ENCODE data around the gene KANK4. TPM values are rescaled to one million over a fixed set of nuclear protein-coding genes. Genes with fewer than 3 reads are reported as not detected.

The KANK4 gene
- total and polyA plus RNA-seq, 2 experiments from 2014 or later: 0.65 to 4.0 TPM

DNA sequence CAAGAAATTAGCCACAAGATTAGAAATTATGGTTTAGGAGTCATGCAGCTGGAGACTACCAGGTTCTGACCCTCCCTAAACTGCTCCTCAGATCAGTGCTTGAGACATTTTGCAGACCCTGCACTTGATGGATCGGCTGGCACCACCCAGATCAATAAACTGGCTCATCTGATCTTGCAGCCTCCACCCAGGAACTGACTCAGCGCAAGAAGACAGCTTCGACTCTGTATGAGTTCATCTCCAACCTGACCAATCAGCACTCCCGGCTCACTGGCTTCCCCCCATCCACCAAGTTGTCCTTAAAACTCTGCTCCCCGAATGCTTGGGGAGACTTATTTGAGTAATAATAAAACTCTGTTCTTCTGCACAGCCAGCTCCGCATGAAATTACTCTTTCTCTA lies 84.5 kb downstream of the KANK4 start:
- TF ChIP-seq CTCF (IDR thresholded peaks at IDR 0.05; ENCODE audit: low read depth, low read length): no peak
- no peak overlapping the region for H3K27ac ChIP-seq
- H3K27me3 ChIP-seq: no peaks in the 10 kb centered on the region
- H3K36me3 ChIP-seq: no peaks in the 10 kb centered on the region
- no peak overlapping the region for H3K4me3 ChIP-seq
- peaks cover 14% of the 10 kb centered on the region for H3K4me1 ChIP-seq (ENCODE audit: low read depth)
- no peaks in the 10 kb centered on the region for H3K9me3 ChIP-seq (ENCODE audit: low read depth)
- DNase-seq (ENCODE audit: low read depth in 1 of 2, low spot score in 1 of 2): no peak

DNA sequence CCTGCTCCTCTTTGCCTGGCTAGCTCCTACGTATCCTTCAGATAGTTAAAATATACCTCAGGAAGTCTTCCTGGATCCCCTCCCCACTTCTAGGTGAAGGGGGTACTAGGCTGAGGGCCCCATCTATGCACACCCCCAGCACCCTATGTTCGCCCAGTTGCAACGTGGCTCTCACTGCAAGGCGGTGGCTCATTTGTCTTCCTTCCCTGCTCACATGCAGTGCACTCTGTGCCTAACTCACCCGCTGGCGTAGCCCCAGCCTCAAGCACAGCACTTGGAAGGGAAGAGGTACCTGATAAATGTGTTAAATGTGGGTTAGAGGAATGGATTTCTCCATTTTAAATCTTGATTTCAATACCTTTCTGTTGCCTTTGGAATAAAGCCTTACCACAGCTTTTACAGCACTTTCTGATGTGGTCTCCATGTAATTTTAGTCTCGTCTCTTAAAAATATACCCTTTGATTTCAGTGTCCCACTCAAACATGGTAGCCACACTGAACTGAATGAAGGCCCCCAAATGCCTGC lies 85.2 kb downstream of the KANK4 start:
- H3K27me3 ChIP-seq: no peaks in the 10 kb centered on the region
- H3K9me3 ChIP-seq (ENCODE audit: low read depth): no peaks in the 10 kb centered on the region
- no peak for TF ChIP-seq CTCF (IDR thresholded peaks at IDR 0.05; ENCODE audit: low read depth, low read length)
- no peak overlapping the region for H3K27ac ChIP-seq
- H3K4me1 ChIP-seq (ENCODE audit: low read depth): peaks cover 14% of the 10 kb centered on the region
- no peaks in the 10 kb centered on the region for H3K36me3 ChIP-seq
- no peak overlapping the region for H3K4me3 ChIP-seq
- DNase-seq (ENCODE audit: low read depth in 1 of 2, low spot score in 1 of 2): no peak

GRCh38 chr1:62232871-62233278 lies 86.4 kb downstream of the KANK4 start:
- Histone ChIP-seq H3K9me3 (ENCODE audit: low read depth) (no peaks in the 10 kb centered on the region), H3K27ac (no peak overlapping the region), H3K4me3 (no peak overlapping the region), H3K27me3 (no peaks in the 10 kb centered on the region), H3K36me3 (no peaks in the 10 kb centered on the region), H3K4me1 (ENCODE audit: low read depth) (peaks cover 9% of the 10 kb centered on the region)
- no peak for DNase-seq (ENCODE audit: low read depth in 1 of 2, low spot score in 1 of 2)
- no peak for TF ChIP-seq CTCF (IDR thresholded peaks at IDR 0.05; ENCODE audit: low read depth, low read length)

DNA sequence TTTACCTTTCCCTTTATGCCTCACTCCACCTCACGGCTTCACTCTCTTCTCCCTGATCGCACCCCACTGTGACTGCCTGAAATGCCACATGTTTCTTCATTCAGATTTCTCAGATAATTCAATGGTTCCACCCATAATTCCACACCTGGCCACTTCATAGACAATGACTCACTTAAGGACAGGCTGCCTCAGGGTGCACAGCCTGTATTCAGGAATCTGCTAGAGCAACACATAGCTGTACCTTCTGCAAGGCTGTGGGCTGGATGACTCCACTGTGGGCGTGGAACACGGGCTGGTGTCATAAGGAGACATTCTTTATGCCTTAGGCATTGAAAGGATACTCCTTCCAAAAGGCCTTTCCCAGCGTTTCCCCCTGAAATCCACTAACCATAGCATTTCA lies 88.5 kb downstream of the KANK4 start:
- H3K27me3 ChIP-seq: no peaks in the 10 kb centered on the region
- H3K27ac ChIP-seq: no peak overlapping the region
- H3K9me3 ChIP-seq (ENCODE audit: low read depth): no peaks in the 10 kb centered on the region
- H3K4me3 ChIP-seq: no peak overlapping the region
- no peaks in the 10 kb centered on the region for H3K36me3 ChIP-seq
- no peak for TF ChIP-seq CTCF (IDR thresholded peaks at IDR 0.05; ENCODE audit: low read depth, low read length)
- peaks cover 5% of the 10 kb centered on the region for H3K4me1 ChIP-seq (ENCODE audit: low read depth)
- peak in 1 of 2 donors; percentile 6 for DNase-seq (ENCODE audit: low read depth in 1 of 2, low spot score in 1 of 2)

DNA sequence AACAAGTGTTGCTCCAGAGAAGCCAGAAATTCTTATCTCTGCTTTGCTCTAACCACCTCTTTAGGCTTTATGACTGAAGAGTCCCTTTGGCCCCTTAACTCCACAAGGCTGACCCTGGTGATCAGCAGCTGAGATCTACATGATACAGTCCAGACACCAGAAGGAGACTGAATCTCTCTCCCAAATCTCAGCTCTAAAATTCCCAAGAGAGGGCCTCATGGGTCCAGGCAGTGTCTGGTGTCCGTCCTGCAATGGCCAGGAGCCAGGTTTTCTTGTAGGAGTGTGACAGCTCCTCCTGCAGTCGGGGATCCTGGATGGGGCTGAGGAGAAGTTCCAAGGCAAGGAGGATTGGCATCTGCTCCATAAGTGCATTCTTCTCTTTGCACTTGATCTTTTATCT lies 89.3 kb downstream of the KANK4 start:
- no peaks in the 10 kb centered on the region for H3K36me3 ChIP-seq
- H3K9me3 ChIP-seq (ENCODE audit: low read depth): no peaks in the 10 kb centered on the region
- DNase-seq (ENCODE audit: low read depth in 1 of 2, low spot score in 1 of 2): peak in 1 of 2 donors; percentile 27
- peak overlapping the region; percentile 43 for H3K27ac ChIP-seq
- H3K4me1 ChIP-seq (ENCODE audit: low read depth): peaks cover 5% of the 10 kb centered on the region
- TF ChIP-seq CTCF (IDR thresholded peaks at IDR 0.05; ENCODE audit: low read depth, low read length): no peak
- no peaks in the 10 kb centered on the region for H3K27me3 ChIP-seq
- no peak overlapping the region for H3K4me3 ChIP-seq

- no peaks in the 10 kb centered on the region for H3K36me3 ChIP-seq
- no peaks in the 10 kb centered on the region for H3K9me3 ChIP-seq (ENCODE audit: low read depth)
- H3K27ac ChIP-seq: peak overlapping the region; percentile 43
- no peak for TF ChIP-seq CTCF (IDR thresholded peaks at IDR 0.05; ENCODE audit: low read depth, low read length)
- DNase-seq (ENCODE audit: low read depth in 1 of 2, low spot score in 1 of 2): no peak
- H3K4me3 ChIP-seq: no peak overlapping the region
- H3K4me1 ChIP-seq (ENCODE audit: low read depth): peaks cover 5% of the 10 kb centered on the region
- no peaks in the 10 kb centered on the region for H3K27me3 ChIP-seq
Measured at GRCh38 chr1:62229468-62229867, 89.8 kb downstream of the KANK4 start.

All from cardiac muscle cell (in vitro differentiated cells and primary cell).